LNCaP clone FGC (cell line): ENCODE data around the gene MUC21.

Source experiments
- DNase-seq: peaks from one replicate; pipeline ENCODE4 v3.0.0-alpha.2; 2011; ENCODE audit warnings: low read depth
- H3K4me3 ChIP-seq: 2 replicates; pipeline ENCODE4 v1.5.1; 2011; ENCODE audit warnings: mild to moderate bottlenecking, low read depth, low read length, control low read depth
- TF ChIP-seq, protein P1 (sequence below): IDR thresholded peaks from 2 replicates; pipeline ENCODE4 v1.5.1; 2012; ENCODE audit warnings: mild to moderate bottlenecking; ENCODE audit not compliant: control insufficient read depth, insufficient read depth; ENCODE audit errors: extremely low read depth

MUC21 gene

DNA sequence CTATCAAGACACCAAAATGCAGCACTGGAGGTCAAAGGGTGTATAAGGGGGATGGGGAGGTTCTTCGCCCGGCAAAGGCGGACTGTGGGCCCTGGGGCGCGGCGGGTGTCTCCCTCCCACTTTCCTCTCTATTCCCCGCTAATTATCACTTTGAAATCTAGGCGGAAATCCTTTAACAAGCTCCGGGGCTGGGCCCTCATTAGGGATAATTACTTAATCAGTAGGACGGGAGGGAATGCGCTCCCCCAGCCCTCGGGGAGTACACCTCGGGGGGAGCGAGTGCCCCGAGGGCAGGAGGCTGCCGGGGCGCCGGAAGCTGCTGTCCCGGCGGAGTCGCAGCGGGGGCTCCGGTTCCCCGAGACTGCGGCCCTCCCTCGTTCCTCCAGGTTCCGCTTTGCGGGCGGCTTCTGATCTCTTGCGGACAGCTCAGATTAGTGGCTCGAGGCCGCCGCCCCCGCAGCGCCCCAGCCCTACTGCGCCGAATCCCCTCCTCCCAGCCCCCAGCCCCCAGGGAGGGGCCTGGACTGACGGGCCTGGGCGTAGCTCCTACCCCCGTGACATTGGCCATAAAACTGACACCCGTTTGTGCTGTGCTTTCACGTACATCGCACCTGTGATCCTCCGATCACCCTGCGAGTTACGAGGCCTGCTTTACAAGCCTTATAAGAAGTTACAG, 28.0 kb upstream of the MUC21 start:
- H3K4me3 ChIP-seq = no peak overlapping the region
- DNase-seq = no peak
- TF ChIP-seq, protein P1, sequence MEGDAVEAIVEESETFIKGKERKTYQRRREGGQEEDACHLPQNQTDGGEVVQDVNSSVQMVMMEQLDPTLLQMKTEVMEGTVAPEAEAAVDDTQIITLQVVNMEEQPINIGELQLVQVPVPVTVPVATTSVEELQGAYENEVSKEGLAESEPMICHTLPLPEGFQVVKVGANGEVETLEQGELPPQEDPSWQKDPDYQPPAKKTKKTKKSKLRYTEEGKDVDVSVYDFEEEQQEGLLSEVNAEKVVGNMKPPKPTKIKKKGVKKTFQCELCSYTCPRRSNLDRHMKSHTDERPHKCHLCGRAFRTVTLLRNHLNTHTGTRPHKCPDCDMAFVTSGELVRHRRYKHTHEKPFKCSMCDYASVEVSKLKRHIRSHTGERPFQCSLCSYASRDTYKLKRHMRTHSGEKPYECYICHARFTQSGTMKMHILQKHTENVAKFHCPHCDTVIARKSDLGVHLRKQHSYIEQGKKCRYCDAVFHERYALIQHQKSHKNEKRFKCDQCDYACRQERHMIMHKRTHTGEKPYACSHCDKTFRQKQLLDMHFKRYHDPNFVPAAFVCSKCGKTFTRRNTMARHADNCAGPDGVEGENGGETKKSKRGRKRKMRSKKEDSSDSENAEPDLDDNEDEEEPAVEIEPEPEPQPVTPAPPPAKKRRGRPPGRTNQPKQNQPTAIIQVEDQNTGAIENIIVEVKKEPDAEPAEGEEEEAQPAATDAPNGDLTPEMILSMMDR = no peak

DNA sequence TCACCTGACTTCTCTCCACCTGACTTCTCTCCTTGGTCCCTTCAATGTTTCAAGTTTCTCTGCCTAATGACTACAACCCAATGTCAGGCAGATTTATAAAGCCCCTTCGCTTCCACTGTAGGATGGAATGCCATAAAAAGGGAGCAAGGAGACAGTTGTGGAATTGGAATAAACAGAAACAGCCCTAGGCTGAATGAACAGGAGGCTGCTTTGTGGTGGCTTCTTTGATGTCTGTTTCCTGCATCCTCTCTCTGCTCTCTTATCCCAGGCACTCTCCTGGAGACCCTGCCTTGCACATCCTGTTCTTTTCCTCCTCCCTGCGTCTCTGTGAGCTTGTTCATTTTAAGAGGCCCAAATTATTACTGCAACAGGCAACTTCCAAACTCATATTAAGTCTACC, 25.8 kb upstream of the MUC21 start:
- TF ChIP-seq, protein P1 = no peak
- no peak for DNase-seq
- no peak overlapping the region for H3K4me3 ChIP-seq

DNA sequence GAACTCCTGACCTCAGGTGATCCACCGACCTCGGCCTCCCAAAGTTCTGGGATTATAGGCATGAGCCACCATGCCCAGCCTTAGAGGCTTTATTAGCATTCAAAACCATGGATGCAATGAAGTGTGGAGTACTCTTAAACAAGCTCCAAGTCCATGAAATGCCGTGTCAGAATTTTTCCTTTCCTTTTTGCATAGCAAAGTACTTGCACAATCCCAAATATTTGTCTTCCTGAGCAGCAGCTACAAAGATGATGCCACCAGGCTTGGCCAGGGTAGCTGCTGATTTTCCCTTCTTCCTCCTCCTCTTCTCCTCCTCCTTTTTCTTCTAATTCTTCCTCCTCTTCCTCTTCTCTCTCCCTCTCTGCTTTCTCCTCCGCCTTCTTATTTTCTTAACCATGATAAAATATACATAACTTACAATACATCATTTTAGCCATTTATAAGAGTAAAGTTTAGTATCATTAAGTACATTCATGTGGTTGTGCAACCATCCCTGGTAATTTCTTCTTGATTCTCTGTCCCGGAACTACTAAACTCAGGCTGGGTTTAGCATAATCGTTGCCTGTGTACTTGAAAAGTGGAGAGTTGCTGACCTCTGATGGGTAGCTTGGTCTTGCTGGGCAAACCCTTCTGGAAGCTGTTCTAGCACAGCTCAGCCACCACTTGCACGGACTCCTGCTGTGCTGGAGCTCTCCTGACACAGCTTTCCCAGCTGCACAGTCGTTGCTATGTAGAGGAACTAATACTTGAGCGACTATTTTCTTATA, 22.4 kb upstream of the MUC21 start:
- TF ChIP-seq, protein P1 = no peak

DNA sequence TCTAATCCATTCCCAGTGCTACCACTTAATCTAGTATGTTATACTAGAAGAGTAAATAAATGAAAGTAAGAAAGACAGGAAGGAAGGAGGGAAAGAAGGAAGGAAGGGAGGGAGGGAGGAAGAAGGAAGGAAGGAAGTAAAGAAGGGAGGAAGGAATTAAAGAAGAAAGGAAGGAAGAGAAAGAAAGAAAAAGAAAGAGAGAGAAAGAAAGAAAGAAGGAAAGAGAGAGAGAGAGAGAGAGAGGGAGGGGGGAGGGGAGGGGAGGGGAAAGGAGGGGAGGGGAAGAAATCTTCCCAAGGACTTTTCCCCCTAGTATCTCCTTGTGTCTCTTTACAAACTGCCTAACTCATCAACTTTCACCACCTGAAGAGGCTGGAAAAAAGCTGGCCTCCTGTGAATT, 20.8 kb upstream of the MUC21 start:
- no peak overlapping the region for H3K4me3 ChIP-seq
- no peak for DNase-seq
- TF ChIP-seq, protein P1 = no peak

More for the DNA sequence above, 22.4 kb upstream of the MUC21 start:
- DNase-seq = no peak
- no peak overlapping the region for H3K4me3 ChIP-seq

DNA sequence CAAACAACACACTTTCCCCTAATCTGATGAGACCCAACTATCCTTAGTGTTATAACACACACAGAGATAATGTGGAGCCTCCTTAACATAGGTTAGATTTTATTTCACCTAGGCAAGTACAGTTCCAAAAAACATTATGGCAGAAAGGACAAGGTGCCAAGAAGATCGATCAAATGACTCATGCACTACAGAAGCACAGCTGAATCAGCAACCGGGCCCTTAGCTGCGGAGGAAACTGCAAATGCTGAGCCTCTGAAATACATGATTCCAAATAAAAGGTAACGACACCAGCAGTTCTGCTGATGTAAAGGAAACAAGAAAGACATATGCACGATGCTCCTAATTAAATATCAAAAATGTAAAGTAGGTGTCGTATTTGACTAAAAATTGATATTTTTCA, 19.9 kb upstream of the MUC21 start:
- H3K4me3 ChIP-seq = no peak overlapping the region
- TF ChIP-seq, protein P1 = no peak
- DNase-seq = no peak

DNA sequence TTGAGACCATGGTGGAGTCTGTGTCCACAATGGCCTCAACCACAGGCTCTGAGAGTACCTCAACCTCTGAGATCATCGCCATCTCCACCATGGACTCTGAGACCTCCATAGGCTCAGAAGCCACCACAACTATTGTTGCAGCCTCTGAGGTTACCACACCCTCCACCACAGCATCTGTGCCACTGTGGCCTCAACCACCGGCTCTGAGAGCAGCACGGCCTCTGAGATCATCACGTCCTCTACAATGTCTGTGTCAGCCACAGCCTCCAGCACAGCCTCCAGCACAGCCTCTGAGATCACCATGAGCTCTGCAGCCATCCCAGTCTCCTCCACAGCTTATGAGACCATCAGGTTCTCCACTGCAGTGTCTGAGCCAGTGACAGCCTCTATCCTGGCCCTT, 19.4 kb upstream of the MUC21 start:
- TF ChIP-seq, protein P1 = no peak
- H3K4me3 ChIP-seq = no peak overlapping the region
- DNase-seq = no peak

DNA sequence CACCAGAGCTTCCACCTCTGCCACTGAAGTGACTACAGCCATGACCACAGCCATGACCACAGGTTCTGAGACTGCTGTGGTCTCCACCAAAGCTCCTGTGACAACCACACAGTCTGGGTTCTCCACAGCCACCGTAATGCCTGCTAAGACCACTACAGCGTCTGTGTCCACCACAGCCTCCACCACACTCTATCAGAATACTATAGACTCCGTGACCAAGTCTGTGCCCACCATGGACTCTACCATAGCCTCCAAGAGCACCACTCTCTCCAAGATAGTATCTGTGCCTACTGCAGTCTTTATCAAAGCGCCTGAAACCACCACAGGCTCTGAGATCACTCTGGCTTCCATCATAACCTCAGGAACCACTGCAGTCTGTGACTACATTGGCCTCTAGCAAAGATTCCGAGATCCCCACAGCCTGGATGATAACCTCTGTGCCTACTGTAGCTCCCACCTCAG, 18.3 kb upstream of the MUC21 start:
- H3K4me3 ChIP-seq = no peak overlapping the region
- TF ChIP-seq, protein P1 = no peak
- no peak for DNase-seq
